Loucy (cell line): Measurements from ENCODE around the gene FOXK2.

ENCODE experiments used
- CTCF ChIP-seq: fragments of 200-600 bp; sonication (generic); conservative IDR thresholded peaks from 2 replicates; pipeline ENCODE4 v1.5.1; 2014; ENCODE audit warnings: mild to moderate bottlenecking, antibody characterized with exemption, low read length
- EZH2phosphoT487 ChIP-seq: fragments of 200-600 bp; IDR thresholded peaks from 2 replicates; pipeline ENCODE4 v1.6.1; 2018; ENCODE audit warnings: antibody characterized with exemption, mild to moderate bottlenecking, moderate library complexity, borderline replicate concordance

- TF ChIP-seq EZH2phosphoT487 (no peak), CTCF (no peak)
These were observed 8.4 kb downstream of the FOXK2 start for GRCh38 chr17:82527898-82528297.
